ENCODE data around the gene SELPLG. TPM values are rescaled to one million over a fixed set of nuclear protein-coding genes. Genes with fewer than 3 reads are reported as not detected.

SELPLG gene
- total and polyA plus RNA-seq, 11 donors: 1.0 to 26.7 (median 4.0) TPM

- Histone ChIP-seq H3K9me3 (no peaks in the 10 kb centered on the region), H3K4me1 (peaks cover under 1 to 68% (median 33%) of the 10 kb centered on the region in 12 donors), H3K36me3 (peaks cover 0 to 96% (median 83%) of the 10 kb centered on the region in 9 donors), H3K27ac (peak overlapping the region in 6 of 12 donors; percentile 4 to 33 (median 18)), H3K4me3 (no peak overlapping the region), H3K27me3 (no peaks in the 10 kb centered on the region)
- intact Hi-C loops (cut with DNase I): no loop called here
- TF ChIP-seq, protein P1, sequence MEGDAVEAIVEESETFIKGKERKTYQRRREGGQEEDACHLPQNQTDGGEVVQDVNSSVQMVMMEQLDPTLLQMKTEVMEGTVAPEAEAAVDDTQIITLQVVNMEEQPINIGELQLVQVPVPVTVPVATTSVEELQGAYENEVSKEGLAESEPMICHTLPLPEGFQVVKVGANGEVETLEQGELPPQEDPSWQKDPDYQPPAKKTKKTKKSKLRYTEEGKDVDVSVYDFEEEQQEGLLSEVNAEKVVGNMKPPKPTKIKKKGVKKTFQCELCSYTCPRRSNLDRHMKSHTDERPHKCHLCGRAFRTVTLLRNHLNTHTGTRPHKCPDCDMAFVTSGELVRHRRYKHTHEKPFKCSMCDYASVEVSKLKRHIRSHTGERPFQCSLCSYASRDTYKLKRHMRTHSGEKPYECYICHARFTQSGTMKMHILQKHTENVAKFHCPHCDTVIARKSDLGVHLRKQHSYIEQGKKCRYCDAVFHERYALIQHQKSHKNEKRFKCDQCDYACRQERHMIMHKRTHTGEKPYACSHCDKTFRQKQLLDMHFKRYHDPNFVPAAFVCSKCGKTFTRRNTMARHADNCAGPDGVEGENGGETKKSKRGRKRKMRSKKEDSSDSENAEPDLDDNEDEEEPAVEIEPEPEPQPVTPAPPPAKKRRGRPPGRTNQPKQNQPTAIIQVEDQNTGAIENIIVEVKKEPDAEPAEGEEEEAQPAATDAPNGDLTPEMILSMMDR (IDR thresholded peaks at IDR 0.05): no peak
- no peak for DNase-seq
- WGBS, 4 donors: 27 to 35% (median 28%) methylated on average over 4 of the region's 4 CpGs
- ATAC-seq: no peak
Observed at GRCh38 chr12:108649669-108650068, 16.0 kb upstream of the SELPLG start.

DNA sequence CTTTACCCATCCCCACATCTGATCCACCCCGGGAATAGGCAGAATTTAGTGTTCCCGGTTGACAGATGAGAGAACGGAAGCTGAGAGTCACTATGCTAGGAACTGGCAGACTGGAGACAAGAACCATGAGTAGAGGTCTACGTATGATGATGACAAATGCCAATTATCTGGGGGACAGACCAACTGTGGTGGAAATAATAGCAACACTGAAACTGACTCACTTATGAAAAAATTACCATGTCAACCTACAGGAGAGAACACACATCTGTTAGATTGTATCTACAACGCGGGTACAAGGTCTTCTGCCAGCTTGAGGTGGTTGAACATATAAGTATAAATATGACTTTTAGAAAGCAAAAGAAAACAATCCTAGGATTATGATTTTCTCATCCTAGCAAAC, 15.4 kb upstream of the SELPLG start:
- TF ChIP-seq POLR2A (IDR thresholded peaks at IDR 0.05): no peak
- TF ChIP-seq, protein P1 (IDR thresholded peaks at IDR 0.05): no peak
- H3K4me3 ChIP-seq: no peak overlapping the region
- peaks cover 0 to 96% (median 87%) of the 10 kb centered on the region in 9 donors for H3K36me3 ChIP-seq
- no peaks in the 10 kb centered on the region for H3K9me3 ChIP-seq
- peak overlapping the region in 3 of 12 donors; percentile 19 to 33 (median 32) for H3K27ac ChIP-seq
- peaks cover 5 to 70% (median 38%) of the 10 kb centered on the region in 12 donors for H3K4me1 ChIP-seq
- intact Hi-C loops (cut with DNase I): no loop called here
- no peak for DNase-seq
- no peaks in the 10 kb centered on the region for H3K27me3 ChIP-seq
- no peak for ATAC-seq
- 85 to 91% (median 89%) methylated on average over 6 of the region's 6 CpGs for WGBS, 4 donors

DNA sequence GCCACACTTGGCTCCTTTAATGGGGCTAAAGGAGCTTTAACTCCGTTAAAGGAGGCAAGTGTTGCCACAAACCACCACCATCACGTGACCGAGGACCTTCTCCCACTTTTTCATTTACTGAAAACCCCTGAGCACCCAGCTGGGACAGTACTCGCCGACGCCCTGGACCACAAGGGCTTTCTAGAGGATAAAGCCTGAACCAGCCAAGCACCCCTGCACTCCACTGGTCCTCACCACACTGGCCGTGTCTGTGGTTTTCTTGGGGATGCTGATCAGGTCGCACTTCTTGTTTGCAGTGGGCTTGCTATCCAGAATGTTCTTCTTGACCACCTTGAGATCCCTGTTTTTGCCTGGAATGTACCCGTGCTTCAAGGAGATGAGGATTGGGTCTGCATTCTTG, 14.7 kb upstream of the SELPLG start:
- no peaks in the 10 kb centered on the region for H3K9me3 ChIP-seq
- TF ChIP-seq, protein P1 (IDR thresholded peaks at IDR 0.05): no peak
- TF ChIP-seq POLR2A (IDR thresholded peaks at IDR 0.05): no peak
- no peak for ATAC-seq
- intact Hi-C loops (cut with DNase I): no loop called here
- no peak overlapping the region for H3K4me3 ChIP-seq
- 88 to 97% (median 94%) methylated on average over 9 of the region's 9 CpGs for WGBS, 4 donors
- no peaks in the 10 kb centered on the region for H3K27me3 ChIP-seq
- H3K36me3 ChIP-seq: peaks cover 0 to 89% (median 86%) of the 10 kb centered on the region in 9 donors
- peaks cover 9 to 70% (median 40%) of the 10 kb centered on the region in 12 donors for H3K4me1 ChIP-seq
- DNase-seq: no peak
- peak overlapping the region in 3 of 12 donors; percentile 6 to 33 (median 11) for H3K27ac ChIP-seq

GRCh38 chr12:108647585-108648287, 14.0 kb upstream of the SELPLG start:
- Histone ChIP-seq H3K27me3 (no peaks in the 10 kb centered on the region), H3K4me3 (no peak overlapping the region), H3K36me3 (peaks cover 0 to 85% (median 80%) of the 10 kb centered on the region in 9 donors), H3K9me3 (no peaks in the 10 kb centered on the region), H3K27ac (peak overlapping the region in 8 of 12 donors; percentile 1 to 70 (median 12)), H3K4me1 (peaks cover 9 to 73% (median 43%) of the 10 kb centered on the region in 12 donors)
- intact Hi-C loops (cut with DNase I): no loop called here
- ATAC-seq (no peak), DNase-seq (no peak)
- 82 to 87% (median 85%) methylated on average over 11 of the region's 11 CpGs for WGBS, 4 donors
- no peak for TF ChIP-seq POLR2A (IDR thresholded peaks at IDR 0.05)
- TF ChIP-seq, protein P1 (IDR thresholded peaks at IDR 0.05): no peak
